Neuronal stem cell (in vitro differentiated cells): ENCODE results near the gene DPH7.
"Not testable (repeated sequence)": the region's sequence is repeated elsewhere in the genome, so short reads cannot be mapped to it uniquely, and the experiment has no call there.

Source experiments
- DNase-seq: peaks from one replicate; pipeline ENCODE4 v3.0.0-alpha.2; 2013; ENCODE audit warnings: low spot score
- H2AFZ ChIP-seq: one replicate; pipeline ENCODE4 v1.6.1; 2013; ENCODE audit warnings: mild to moderate bottlenecking, low read length, inconsistent platforms
- H2AK5ac ChIP-seq: 2 replicates; pipeline ENCODE4 v1.6.1; 2013; ENCODE audit warnings: low read depth, mild to moderate bottlenecking, inconsistent platforms, low read length, moderate library complexity, mixed read lengths
- H2BK120ac ChIP-seq: 2 replicates; pipeline ENCODE4 v1.6.1; 2013; ENCODE audit warnings: low read depth, mild to moderate bottlenecking, inconsistent platforms, low read length, moderate library complexity, mixed read lengths
- H2BK12ac ChIP-seq: one replicate; pipeline ENCODE4 v1.6.1; 2013; ENCODE audit warnings: low read length, inconsistent platforms
- H2BK15ac ChIP-seq: 2 replicates; pipeline ENCODE4 v1.6.1; 2013; ENCODE audit warnings: mild to moderate bottlenecking, low read length, inconsistent platforms, mixed read lengths
- H2BK5ac ChIP-seq: one replicate; pipeline ENCODE4 v1.6.1; 2013; ENCODE audit warnings: inconsistent platforms, mild to moderate bottlenecking, low read length, moderate library complexity
- H3K14ac ChIP-seq: one replicate; pipeline ENCODE4 v1.6.1; 2013; ENCODE audit warnings: low read length, inconsistent platforms
- H3K18ac ChIP-seq: 2 replicates; pipeline ENCODE4 v1.6.1; 2013; ENCODE audit warnings: low read length, inconsistent platforms
- H3K23ac ChIP-seq: 2 replicates; pipeline ENCODE4 v1.6.1; 2013; ENCODE audit warnings: low read depth, mild to moderate bottlenecking, mixed read lengths, low read length, inconsistent platforms; ENCODE audit not compliant: poor library complexity
- H3K27ac ChIP-seq: replicated peaks from 3 replicates; pipeline ENCODE4 v1.5.1; 2013; ENCODE audit warnings: low read length, inconsistent platforms
- H3K27me3 ChIP-seq, 3 experiments: 2 replicates each; pipeline ENCODE4 v1.6.1; 2013; ENCODE audit warnings: low read length in 3 of 3, mild to moderate bottlenecking in 2 of 3, inconsistent platforms in 1 of 3, low read depth in 1 of 3, mixed read lengths in 1 of 3, moderate library complexity in 1 of 3; ENCODE audit not compliant: control insufficient read depth in 3 of 3, insufficient read depth in 3 of 3
- H3K36me3 ChIP-seq, 2 donors: replicated peaks in 1 of 2; 2 replicates each; pipeline ENCODE4 v1.6.1; 2013; ENCODE audit warnings: low read length in 2 of 2; ENCODE audit not compliant: control insufficient read depth in 2 of 2, insufficient read depth in 2 of 2
- H3K4ac ChIP-seq: 2 replicates; pipeline ENCODE4 v1.6.1; 2013; ENCODE audit warnings: inconsistent platforms, mild to moderate bottlenecking, low read length, moderate library complexity
- H3K4me1 ChIP-seq, 2 donors: 1 replicate in 1 of 2; 2 replicates in 1 of 2; pipeline ENCODE4 v1.6.1; 2013; ENCODE audit warnings: low read length in 2 of 2, low read depth in 1 of 2; ENCODE audit not compliant: control insufficient read depth in 2 of 2, insufficient read depth in 1 of 2
- H3K4me2 ChIP-seq: one replicate; pipeline ENCODE4 v1.6.1; 2013; ENCODE audit warnings: mild to moderate bottlenecking, low read length, inconsistent platforms; ENCODE audit not compliant: insufficient read depth, poor library complexity, severe bottlenecking
- H3K4me3 ChIP-seq, 2 donors: 2 replicates each; pipeline ENCODE4 v1.5.1; 2013; ENCODE audit warnings: low read length in 2 of 2, mild to moderate bottlenecking in 2 of 2, inconsistent platforms in 1 of 2, moderate library complexity in 1 of 2
- H3K79me1 ChIP-seq: one replicate; pipeline ENCODE4 v1.6.1; 2013; ENCODE audit warnings: low read depth, mild to moderate bottlenecking, inconsistent platforms, low read length, moderate library complexity
- H3K9ac ChIP-seq: one replicate; pipeline ENCODE4 v1.6.1; 2013; ENCODE audit warnings: mild to moderate bottlenecking, low read depth, low read length, inconsistent platforms; ENCODE audit not compliant: poor library complexity
- H3K9me3 ChIP-seq, 2 donors: replicated peaks in 1 of 2; 2 replicates each; pipeline versions ENCODE3 to v1.6.1; 2013; ENCODE audit warnings: low read length in 2 of 2, mild to moderate bottlenecking in 2 of 2, inconsistent platforms in 1 of 2, low read depth in 1 of 2, mixed read lengths in 1 of 2, moderate library complexity in 1 of 2; ENCODE audit not compliant: control insufficient read depth in 2 of 2, insufficient read depth in 1 of 2
- H4K8ac ChIP-seq: one replicate; pipeline ENCODE4 v1.6.1; 2013; ENCODE audit warnings: low read depth, mild to moderate bottlenecking, inconsistent platforms, low read length, moderate library complexity
- H4K91ac ChIP-seq: one replicate; pipeline ENCODE4 v1.6.1; 2013; ENCODE audit warnings: low read length, low read depth, mild to moderate bottlenecking, inconsistent platforms; ENCODE audit not compliant: poor library complexity
- WGBS, 2 donors: extraction: QIAGEN DNeasy Blood & Tissue Kit; methylation state at CpG; one replicate each; pipeline ENCODE4 v1.1.7; 2013; ENCODE audit warnings: missing lambda C conversion rate in 2 of 2, mixed read lengths in 1 of 2; ENCODE audit not compliant: insufficient read length in 2 of 2, insufficient replicate concordance in 1 of 2; ENCODE audit errors: extremely low coverage in 2 of 2; 5-methylcytosine and 5-hydroxymethylcytosine counted together

Gene DPH7

GRCh38 chr9:137598943-137599342 lies 20.2 kb upstream of the DPH7 start:
- no peak overlapping the region for H2BK12ac ChIP-seq
- no peak overlapping the region for H3K4me2 ChIP-seq
- no peak overlapping the region for H3K14ac ChIP-seq
- H3K27me3 ChIP-seq, result peaks cover 0 to 5% (median 4%) of the 10 kb centered on the region in 3 experiments
- H4K8ac ChIP-seq, result no peak overlapping the region
- H3K23ac ChIP-seq, result no peak overlapping the region
- H3K18ac ChIP-seq, result no peak overlapping the region
- H2AFZ ChIP-seq, result no peak overlapping the region
- no peak overlapping the region for H2BK15ac ChIP-seq
- no peak overlapping the region for H4K91ac ChIP-seq
- WGBS, 2 donors, result no CpG with 5 or more reads among the region's 8 CpGs
- no peak overlapping the region for H2BK5ac ChIP-seq
- H2BK120ac ChIP-seq, result no peak overlapping the region
- H3K79me1 ChIP-seq, result no peaks in the 10 kb centered on the region
- no peak for DNase-seq
- H3K27ac ChIP-seq, result no peak overlapping the region
- no peaks in the 10 kb centered on the region for H3K36me3 ChIP-seq
- peaks cover 0 to 2% of the 10 kb centered on the region in 2 donors for H3K4me1 ChIP-seq
- no peak overlapping the region for H3K4me3 ChIP-seq
- no peaks in the 10 kb centered on the region for H3K9me3 ChIP-seq
- no peak overlapping the region for H3K9ac ChIP-seq
- no peak overlapping the region for H2AK5ac ChIP-seq
- no peak overlapping the region for H3K4ac ChIP-seq

DNA sequence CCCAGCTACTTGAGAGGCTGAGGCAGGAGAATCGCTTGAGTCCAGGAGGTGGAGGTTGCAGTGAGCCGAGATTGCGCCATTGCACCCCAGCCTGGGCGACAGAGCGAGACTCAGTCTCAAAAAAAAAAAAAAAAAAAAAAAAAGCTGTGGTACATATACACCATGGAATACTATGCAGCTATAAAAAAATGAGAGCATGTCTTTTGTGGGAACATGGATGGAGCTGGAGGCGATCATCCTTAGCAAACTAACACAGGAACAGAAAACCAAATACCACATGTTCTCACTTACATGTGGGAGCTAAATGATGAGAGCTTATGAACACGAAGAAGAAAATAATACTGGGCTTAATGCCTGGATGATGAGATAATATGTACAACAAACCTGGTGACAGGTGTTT lies 17.9 kb upstream of the DPH7 start:
- DNase-seq, H2BK12ac ChIP-seq, H2BK120ac ChIP-seq, H3K18ac ChIP-seq, H4K8ac ChIP-seq, H3K9me3 ChIP-seq, H3K4me2 ChIP-seq, H3K4me1 ChIP-seq, H2AK5ac ChIP-seq, H3K4ac ChIP-seq, H3K27me3 ChIP-seq, H3K14ac ChIP-seq, H3K27ac ChIP-seq, H3K23ac ChIP-seq, H3K79me1 ChIP-seq, H2AFZ ChIP-seq, H3K4me3 ChIP-seq, H3K36me3 ChIP-seq, H2BK15ac ChIP-seq, H3K9ac ChIP-seq, H2BK5ac ChIP-seq, H4K91ac ChIP-seq: not testable (repeated sequence)
- no CpG with 5 or more reads among the region's 7 CpGs for WGBS, 2 donors

DNA sequence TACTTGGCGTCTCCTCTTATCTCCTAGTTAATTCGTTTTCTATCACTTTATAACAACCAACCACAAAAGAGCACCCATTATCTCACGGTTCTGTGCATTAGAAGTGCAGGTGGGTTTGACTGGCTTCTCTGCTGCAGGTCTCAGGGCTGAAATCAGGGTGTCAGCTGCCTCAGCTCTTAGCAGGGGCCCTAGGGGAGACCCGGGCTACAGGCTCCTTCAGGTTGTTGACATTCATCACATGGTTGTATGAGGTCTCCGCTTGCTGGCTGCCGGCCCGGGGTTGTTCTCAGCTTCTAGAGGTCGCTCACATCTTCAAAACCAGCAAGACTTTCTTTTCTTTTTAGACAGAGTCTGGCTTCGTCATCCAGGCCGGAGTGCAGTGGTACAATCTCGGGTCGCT lies 14.5 kb upstream of the DPH7 start:
- no peak overlapping the region for H2BK5ac ChIP-seq
- no peak overlapping the region for H2BK12ac ChIP-seq
- peaks cover 7 to 12% of the 10 kb centered on the region in 2 donors for H3K36me3 ChIP-seq
- no peak overlapping the region for H3K4me3 ChIP-seq
- H3K79me1 ChIP-seq, result peaks cover 16% of the 10 kb centered on the region
- H3K27ac ChIP-seq, result no peak overlapping the region
- H3K9me3 ChIP-seq, result no peaks in the 10 kb centered on the region
- H2AK5ac ChIP-seq, result no peak overlapping the region
- no peak overlapping the region for H3K4ac ChIP-seq
- no peak overlapping the region for H3K4me2 ChIP-seq
- no peak overlapping the region for H2BK120ac ChIP-seq
- no peak overlapping the region for H4K91ac ChIP-seq
- H3K18ac ChIP-seq, result no peak overlapping the region
- H3K9ac ChIP-seq, result no peak overlapping the region
- H3K23ac ChIP-seq, result no peak overlapping the region
- WGBS, 2 donors, result no CpG with 5 or more reads among the region's 12 CpGs
- DNase-seq, result no peak
- no peaks in the 10 kb centered on the region for H3K27me3 ChIP-seq
- H2AFZ ChIP-seq, result no peak overlapping the region
- peaks cover 7 to 13% of the 10 kb centered on the region in 2 donors for H3K4me1 ChIP-seq
- no peak overlapping the region for H3K14ac ChIP-seq
- H4K8ac ChIP-seq, result no peak overlapping the region
- H2BK15ac ChIP-seq, result no peak overlapping the region

GRCh38 chr9:137592767-137593166 lies 14.0 kb upstream of the DPH7 start:
- no peak for DNase-seq

More at GRCh38 chr9:137592767-137593166, 14.0 kb upstream of the DPH7 start:
- peaks cover 11 to 16% of the 10 kb centered on the region in 2 donors for H3K36me3 ChIP-seq
- H3K14ac ChIP-seq, result no peak overlapping the region
- no peak overlapping the region for H2BK15ac ChIP-seq
- H3K27me3 ChIP-seq, result no peaks in the 10 kb centered on the region
- H2BK5ac ChIP-seq, result no peak overlapping the region
- H3K4ac ChIP-seq, result no peak overlapping the region
- H4K8ac ChIP-seq, result no peak overlapping the region
- peaks cover 7 to 13% of the 10 kb centered on the region in 2 donors for H3K4me1 ChIP-seq
- no peak overlapping the region for H4K91ac ChIP-seq
- H2BK12ac ChIP-seq, result no peak overlapping the region
- H3K27ac ChIP-seq, result no peak overlapping the region
- H3K18ac ChIP-seq, result no peak overlapping the region
- H2AFZ ChIP-seq, result no peak overlapping the region
- WGBS, 2 donors, result no CpG with 5 or more reads among the region's 7 CpGs
- no peaks in the 10 kb centered on the region for H3K9me3 ChIP-seq
- peaks cover 19% of the 10 kb centered on the region for H3K79me1 ChIP-seq
- H2BK120ac ChIP-seq, result no peak overlapping the region
- no peak overlapping the region for H3K4me3 ChIP-seq
- H3K4me2 ChIP-seq, result no peak overlapping the region
- no peak overlapping the region for H3K23ac ChIP-seq
- no peak overlapping the region for H3K9ac ChIP-seq
- H2AK5ac ChIP-seq, result no peak overlapping the region
